ENCODE results near the gene USP43. TPM values are rescaled to one million over a fixed set of nuclear protein-coding genes. Genes with fewer than 3 reads are reported as not detected.

The USP43 gene
- total and polyA plus RNA-seq, 12 donors = 0.11 to 1.2 (median 0.54) TPM; not detected in 2

- no peaks in the 10 kb centered on the region for H3K9me3 ChIP-seq (replicated peaks in 1 of 3)
- no peaks in the 10 kb centered on the region for H3K27me3 ChIP-seq
- DNase-seq = no peak
- no peaks in the 10 kb centered on the region for H3K36me3 ChIP-seq (replicated peaks in 1 of 2)
- H3K4me1 ChIP-seq (replicated peaks in 1 of 2) = no peaks in the 10 kb centered on the region
- TF ChIP-seq, protein P1, sequence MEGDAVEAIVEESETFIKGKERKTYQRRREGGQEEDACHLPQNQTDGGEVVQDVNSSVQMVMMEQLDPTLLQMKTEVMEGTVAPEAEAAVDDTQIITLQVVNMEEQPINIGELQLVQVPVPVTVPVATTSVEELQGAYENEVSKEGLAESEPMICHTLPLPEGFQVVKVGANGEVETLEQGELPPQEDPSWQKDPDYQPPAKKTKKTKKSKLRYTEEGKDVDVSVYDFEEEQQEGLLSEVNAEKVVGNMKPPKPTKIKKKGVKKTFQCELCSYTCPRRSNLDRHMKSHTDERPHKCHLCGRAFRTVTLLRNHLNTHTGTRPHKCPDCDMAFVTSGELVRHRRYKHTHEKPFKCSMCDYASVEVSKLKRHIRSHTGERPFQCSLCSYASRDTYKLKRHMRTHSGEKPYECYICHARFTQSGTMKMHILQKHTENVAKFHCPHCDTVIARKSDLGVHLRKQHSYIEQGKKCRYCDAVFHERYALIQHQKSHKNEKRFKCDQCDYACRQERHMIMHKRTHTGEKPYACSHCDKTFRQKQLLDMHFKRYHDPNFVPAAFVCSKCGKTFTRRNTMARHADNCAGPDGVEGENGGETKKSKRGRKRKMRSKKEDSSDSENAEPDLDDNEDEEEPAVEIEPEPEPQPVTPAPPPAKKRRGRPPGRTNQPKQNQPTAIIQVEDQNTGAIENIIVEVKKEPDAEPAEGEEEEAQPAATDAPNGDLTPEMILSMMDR (IDR thresholded peaks at IDR 0.05) = no peak
- no peak for TF ChIP-seq POLR2A (IDR thresholded peaks at IDR 0.05)
- WGBS, 4 donors = 68 to 84% (median 80%) methylated on average over 3 to 4 of the region's 4 CpGs
- intact Hi-C loops (cut with DNase I) = loop anchor here in 1 of 2 donors (10.0 kb wide), 1 partner anchor 58 kb away; no protein-coding TSS in a partner anchor
- H3K27ac ChIP-seq = no peak overlapping the region
- no peak overlapping the region for H3K4me3 ChIP-seq
Measured at GRCh38 chr17:9676820-9677310, 31.5 kb downstream of the USP43 start.

- DNase-seq = no peak
- no peak overlapping the region for H3K27ac ChIP-seq
- no peaks in the 10 kb centered on the region for H3K9me3 ChIP-seq (replicated peaks in 1 of 3)
- H3K36me3 ChIP-seq (replicated peaks in 1 of 2) = no peaks in the 10 kb centered on the region
- H3K27me3 ChIP-seq = no peaks in the 10 kb centered on the region
- intact Hi-C loops (cut with DNase I) = loop anchor here in 1 of 2 donors (10.0 kb wide), 1 partner anchor 57 kb away; no protein-coding TSS in a partner anchor
- WGBS, 4 donors = 78 to 86% (median 81%) methylated on average over 7 of the region's 7 CpGs
- H3K4me1 ChIP-seq (replicated peaks in 1 of 2) = no peaks in the 10 kb centered on the region
- no peak overlapping the region for H3K4me3 ChIP-seq
- TF ChIP-seq, protein P1 (IDR thresholded peaks at IDR 0.05) = no peak
- no peak for TF ChIP-seq POLR2A (IDR thresholded peaks at IDR 0.05)
Measured at GRCh38 chr17:9677411-9677810, 32.1 kb downstream of the USP43 start.

DNA sequence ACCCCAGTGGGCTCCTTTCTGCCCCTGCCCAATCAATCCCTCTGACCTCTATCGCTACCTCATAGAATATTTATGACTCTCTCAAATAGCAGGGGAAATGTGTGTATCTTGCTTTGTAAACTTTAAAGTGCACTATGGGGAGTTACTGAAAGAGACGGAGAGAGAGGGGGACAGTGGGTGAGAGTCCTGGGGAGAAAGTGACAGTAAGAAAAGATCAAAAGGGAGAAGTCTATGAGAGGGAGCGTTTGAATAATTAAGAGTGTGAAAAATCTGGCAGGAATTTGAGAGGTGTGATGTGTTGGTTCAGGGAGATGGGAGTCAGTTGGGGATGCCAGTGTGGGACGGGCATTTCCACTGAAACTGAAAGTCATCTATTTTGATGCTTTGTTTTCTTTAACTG is 32.6 kb downstream of the USP43 start:
- no peaks in the 10 kb centered on the region for H3K9me3 ChIP-seq (replicated peaks in 1 of 3)
- no peak overlapping the region for H3K4me3 ChIP-seq
- no peaks in the 10 kb centered on the region for H3K27me3 ChIP-seq
- DNase-seq = no peak
- H3K4me1 ChIP-seq (replicated peaks in 1 of 2) = no peaks in the 10 kb centered on the region
- no peaks in the 10 kb centered on the region for H3K36me3 ChIP-seq (replicated peaks in 1 of 2)
- TF ChIP-seq, protein P1 (IDR thresholded peaks at IDR 0.05) = no peak
- TF ChIP-seq POLR2A (IDR thresholded peaks at IDR 0.05) = no peak
- no peak overlapping the region for H3K27ac ChIP-seq
- intact Hi-C loops (cut with DNase I) = loop anchor here in 1 of 2 donors (10.0 kb wide), 1 partner anchor 57 kb away; no protein-coding TSS in a partner anchor
- WGBS, 4 donors = 67 to 82% (median 77%) methylated on average over 4 of the region's 4 CpGs

- TF ChIP-seq, protein P1 (IDR thresholded peaks at IDR 0.05) = no peak
- no peak for TF ChIP-seq POLR2A (IDR thresholded peaks at IDR 0.05)
- Histone ChIP-seq H3K4me1 (replicated peaks in 1 of 2) (no peaks in the 10 kb centered on the region), H3K9me3 (replicated peaks in 1 of 3) (no peaks in the 10 kb centered on the region), H3K36me3 (replicated peaks in 1 of 2) (no peaks in the 10 kb centered on the region), H3K4me3 (no peak overlapping the region), H3K27ac (no peak overlapping the region), H3K27me3 (no peaks in the 10 kb centered on the region)
- WGBS, 4 donors = 70 to 75% (median 72%) methylated on average over 10 of the region's 10 CpGs
- intact Hi-C loops (cut with DNase I) = no loop called here
- no peak for DNase-seq
Measured at GRCh38 chr17:9684955-9685621, 39.8 kb downstream of the USP43 start.

All from adrenal gland (tissue), 12 donors.